Neuron (in vitro differentiated cells): ENCODE data around the gene RASL11B.
A peak's percentile ranks its signal among the peaks of the same experiment; 100 is the strongest.

Experiments
- H2AFZ ChIP-seq: one replicate; pipeline ENCODE4 v1.6.1; 2013; ENCODE audit warnings: low read depth, mild to moderate bottlenecking, inconsistent platforms, low read length, moderate library complexity
- H3K27me3 ChIP-seq: one replicate; pipeline ENCODE4 v1.6.1; 2013; ENCODE audit warnings: low read length; ENCODE audit not compliant: insufficient read depth
- H3K36me3 ChIP-seq: one replicate; pipeline ENCODE4 v1.6.1; 2013; ENCODE audit warnings: low read length; ENCODE audit not compliant: insufficient read depth
- H3K4me1 ChIP-seq: one replicate; pipeline ENCODE4 v1.6.1; 2013; ENCODE audit warnings: low read length; ENCODE audit not compliant: insufficient read depth
- H3K4me3 ChIP-seq: 2 replicates; pipeline ENCODE4 v1.5.1; 2013; ENCODE audit warnings: mild to moderate bottlenecking, low read length, moderate library complexity
- H3K9me3 ChIP-seq: one replicate; pipeline ENCODE4 v1.6.1; 2013; ENCODE audit warnings: low read length

The RASL11B gene

DNA sequence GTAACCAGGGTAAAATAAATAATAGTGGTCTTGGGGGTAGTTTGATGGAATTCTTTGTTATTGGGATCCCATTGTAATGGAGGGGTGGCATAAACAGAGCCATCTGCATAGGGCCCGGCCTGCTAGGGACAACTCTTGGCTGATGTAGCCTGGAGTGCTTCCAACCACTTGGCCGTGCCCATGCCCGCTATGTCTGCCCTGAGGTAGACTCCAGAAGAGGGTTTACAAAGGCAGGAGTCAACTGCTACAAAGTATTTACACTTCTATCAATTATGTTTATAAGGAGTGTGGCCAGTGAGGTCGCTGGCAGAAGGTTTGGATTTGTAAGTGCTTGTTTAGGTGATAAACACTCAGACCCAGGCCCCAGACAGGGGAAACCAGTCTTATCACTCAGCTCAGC lies 8.1 kb downstream of the RASL11B start:
- no peaks in the 10 kb centered on the region for H3K27me3 ChIP-seq
- H2AFZ ChIP-seq = no peak overlapping the region
- no peaks in the 10 kb centered on the region for H3K9me3 ChIP-seq
- peaks cover 7% of the 10 kb centered on the region for H3K36me3 ChIP-seq
- H3K4me3 ChIP-seq = no peak overlapping the region
- peaks cover 9% of the 10 kb centered on the region for H3K4me1 ChIP-seq

DNA sequence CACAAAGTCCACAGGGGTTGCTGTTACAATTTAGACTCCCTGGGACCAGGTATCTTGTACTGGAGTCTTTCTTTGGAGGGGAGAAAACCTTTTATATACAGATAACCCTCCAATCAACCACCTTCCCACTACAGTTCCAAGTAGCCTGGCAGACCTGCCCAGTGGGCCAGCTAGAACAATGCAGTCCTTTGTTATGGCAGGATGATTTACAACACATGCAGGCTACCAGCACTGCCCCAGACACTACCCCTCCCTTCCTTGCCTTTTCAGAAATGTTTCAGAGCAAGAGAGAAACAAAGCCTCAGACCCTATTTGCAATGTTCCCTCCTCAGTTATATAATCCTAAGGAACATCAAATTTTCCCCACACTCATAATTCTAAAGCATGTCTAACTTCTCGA lies 11.1 kb downstream of the RASL11B start:
- H3K4me3 ChIP-seq = no peak overlapping the region

DNA sequence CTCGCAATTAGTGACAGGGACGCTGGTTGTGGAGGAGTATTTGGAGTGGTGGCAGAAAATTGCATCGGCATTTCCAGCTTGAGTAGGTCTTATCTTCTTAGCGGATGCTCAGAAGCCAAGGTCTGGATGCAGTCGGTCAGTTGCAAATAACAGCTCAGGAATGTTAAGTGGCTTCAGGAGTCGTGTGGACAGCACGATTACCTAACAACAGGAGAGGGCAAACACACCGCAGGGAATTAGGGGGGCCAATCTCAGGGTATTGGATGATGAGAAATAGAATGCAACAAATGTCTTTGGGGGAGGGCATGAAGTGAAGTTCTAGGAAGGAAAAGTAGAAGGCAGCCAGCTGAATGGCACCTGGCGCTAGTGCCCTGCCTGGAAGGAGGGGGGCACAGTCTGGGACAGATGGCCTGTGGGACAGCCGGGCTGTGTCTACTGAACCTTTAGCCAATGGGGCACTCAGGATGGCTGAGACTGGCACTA lies 11.8 kb downstream of the RASL11B start:
- H3K4me3 ChIP-seq = no peak overlapping the region

More for the DNA sequence above, 11.1 kb downstream of the RASL11B start:
- Histone ChIP-seq H3K4me1 (peaks cover 9% of the 10 kb centered on the region), H3K9me3 (no peaks in the 10 kb centered on the region), H2AFZ (no peak overlapping the region), H3K36me3 (no peaks in the 10 kb centered on the region), H3K27me3 (no peaks in the 10 kb centered on the region)

DNA sequence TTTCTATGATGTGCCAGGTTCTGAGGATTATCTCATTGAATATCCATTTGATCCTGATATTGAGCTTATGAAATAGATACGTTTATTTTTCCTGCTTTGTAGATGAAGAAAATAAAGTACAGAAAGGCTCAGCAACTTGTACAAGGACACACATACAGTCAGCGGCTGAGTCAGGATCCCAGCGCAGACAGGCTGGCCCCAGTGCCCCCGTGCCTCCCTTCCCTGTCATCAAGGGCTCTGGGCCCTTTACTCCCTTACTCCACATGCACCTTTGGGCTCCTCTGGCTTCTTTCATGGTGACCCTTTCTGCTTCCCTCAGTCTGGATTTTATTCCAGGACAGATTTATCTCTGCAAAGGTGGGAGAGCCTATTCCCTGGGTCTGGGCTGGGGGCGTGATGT lies 12.8 kb downstream of the RASL11B start:
- no peaks in the 10 kb centered on the region for H3K27me3 ChIP-seq
- no peaks in the 10 kb centered on the region for H3K9me3 ChIP-seq
- H3K4me1 ChIP-seq = peaks cover 9% of the 10 kb centered on the region
- no peaks in the 10 kb centered on the region for H3K36me3 ChIP-seq
- H3K4me3 ChIP-seq = no peak overlapping the region
- no peak overlapping the region for H2AFZ ChIP-seq

More for the DNA sequence above, 11.8 kb downstream of the RASL11B start:
- H2AFZ ChIP-seq = no peak overlapping the region
- peaks cover 9% of the 10 kb centered on the region for H3K4me1 ChIP-seq
- no peaks in the 10 kb centered on the region for H3K36me3 ChIP-seq
- H3K9me3 ChIP-seq = no peaks in the 10 kb centered on the region
- no peaks in the 10 kb centered on the region for H3K27me3 ChIP-seq

DNA sequence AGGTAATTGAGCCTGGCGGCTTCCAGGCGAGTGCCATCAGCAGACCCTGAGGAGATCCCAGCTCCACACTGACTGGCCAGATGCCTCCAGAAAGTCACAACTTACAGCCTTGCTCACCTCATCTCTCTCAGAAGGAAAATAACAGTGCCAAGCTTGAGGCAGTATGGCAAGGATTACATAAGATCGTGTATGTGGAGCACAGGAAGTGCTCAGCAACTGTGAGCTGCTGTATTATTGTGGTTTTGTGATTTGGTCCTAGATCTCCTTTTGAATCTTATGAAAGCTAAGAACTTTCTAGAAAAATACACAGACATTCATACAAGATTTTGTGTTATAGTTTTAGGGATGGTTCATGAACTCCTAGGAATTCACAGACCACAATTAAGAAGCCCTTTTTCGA lies 14.0 kb downstream of the RASL11B start:
- Histone ChIP-seq H2AFZ (no peak overlapping the region), H3K9me3 (no peaks in the 10 kb centered on the region), H3K4me1 (peaks cover 9% of the 10 kb centered on the region), H3K27me3 (no peaks in the 10 kb centered on the region), H3K36me3 (no peaks in the 10 kb centered on the region), H3K4me3 (no peak overlapping the region)

DNA sequence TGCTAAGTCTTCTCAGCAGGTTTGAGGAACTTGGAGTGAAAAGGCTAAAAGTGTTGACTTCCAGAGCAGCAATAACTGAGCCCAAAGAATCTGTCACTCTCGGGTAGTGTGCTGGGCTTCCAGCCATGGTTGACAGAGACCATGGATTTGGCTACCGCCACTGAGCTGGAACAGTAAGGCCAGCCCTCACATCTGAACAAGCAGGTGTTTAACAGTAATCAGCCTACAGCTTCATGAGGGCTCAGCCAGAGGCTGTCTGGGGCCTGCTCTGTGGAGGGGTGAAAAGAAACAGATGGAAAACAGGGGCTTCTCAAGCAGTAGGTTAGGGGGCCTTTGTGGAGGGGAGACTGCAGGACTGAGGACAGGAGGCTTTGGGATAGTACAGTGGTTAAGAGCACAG lies 14.9 kb downstream of the RASL11B start:
- Histone ChIP-seq H3K4me1 (peaks cover 12% of the 10 kb centered on the region), H3K9me3 (no peaks in the 10 kb centered on the region), H3K4me3 (no peak overlapping the region), H3K27me3 (no peaks in the 10 kb centered on the region), H3K36me3 (no peaks in the 10 kb centered on the region), H2AFZ (no peak overlapping the region)

DNA sequence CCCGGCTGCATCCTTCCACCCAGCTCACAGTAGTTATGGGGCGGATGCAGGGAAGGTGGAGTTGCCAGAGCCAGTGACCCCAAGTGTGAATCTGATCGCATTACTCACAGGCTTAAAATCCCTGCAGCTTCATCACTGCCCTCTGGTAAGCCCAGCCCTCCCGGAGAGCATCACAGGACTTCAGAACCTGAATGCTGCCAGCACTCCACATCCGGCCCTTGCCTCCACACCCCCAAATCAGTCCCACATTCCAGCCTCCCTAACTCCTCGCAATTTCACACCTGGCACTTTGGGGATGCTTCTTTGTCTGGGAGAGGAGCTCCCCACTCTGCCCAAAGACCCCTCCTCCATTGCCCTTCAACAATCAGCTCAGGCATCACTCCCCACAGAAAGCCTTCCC lies 15.6 kb downstream of the RASL11B start:
- H3K27me3 ChIP-seq = no peaks in the 10 kb centered on the region
- no peaks in the 10 kb centered on the region for H3K9me3 ChIP-seq
- H3K36me3 ChIP-seq = no peaks in the 10 kb centered on the region
- H3K4me1 ChIP-seq = peaks cover 16% of the 10 kb centered on the region
- no peak overlapping the region for H2AFZ ChIP-seq
- no peak overlapping the region for H3K4me3 ChIP-seq

DNA sequence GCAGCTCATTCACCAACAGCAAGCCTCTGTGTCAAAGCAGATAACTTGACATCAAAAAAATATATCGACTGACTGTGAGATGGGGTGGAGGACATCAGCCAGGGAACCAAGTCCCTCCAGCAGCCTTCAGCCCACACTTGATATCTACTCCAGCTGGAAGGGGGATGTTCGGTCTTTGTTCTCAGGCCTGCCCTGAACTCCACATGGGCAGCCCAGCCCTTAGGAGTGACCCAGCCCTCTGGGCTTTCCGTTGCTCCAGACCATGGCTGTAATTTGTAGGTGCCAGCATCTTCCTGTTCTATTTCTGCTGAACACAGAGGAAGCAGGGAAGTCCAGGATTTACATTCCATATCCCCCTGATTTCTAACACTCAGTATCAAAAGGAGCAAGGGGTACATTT lies 17.4 kb downstream of the RASL11B start:
- Histone ChIP-seq H3K4me1 (peaks cover 20% of the 10 kb centered on the region), H3K4me3 (no peak overlapping the region), H3K9me3 (no peaks in the 10 kb centered on the region), H3K36me3 (no peaks in the 10 kb centered on the region), H2AFZ (no peak overlapping the region), H3K27me3 (no peaks in the 10 kb centered on the region)

DNA sequence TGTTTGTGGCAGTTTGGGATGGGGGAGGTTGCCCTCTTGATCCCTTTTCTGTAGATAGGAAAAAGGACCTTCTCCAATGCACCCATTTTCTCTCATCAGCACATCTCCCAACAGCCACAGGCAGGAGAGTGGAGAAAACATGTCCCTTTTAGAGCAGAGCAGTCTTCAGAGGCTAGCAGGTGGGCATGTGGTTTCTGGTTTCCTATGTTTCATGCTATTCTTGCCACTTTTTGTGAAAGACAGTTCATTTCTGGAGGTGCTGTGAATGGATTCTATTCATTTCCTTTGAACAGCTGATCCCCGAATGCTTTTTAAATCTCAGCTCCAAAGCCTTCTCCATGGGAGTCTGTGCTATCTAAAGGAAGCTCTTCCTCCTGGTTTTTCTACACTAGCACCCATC lies 18.9 kb downstream of the RASL11B start:
- Histone ChIP-seq H3K4me3 (no peak overlapping the region), H3K27me3 (no peaks in the 10 kb centered on the region), H3K9me3 (no peaks in the 10 kb centered on the region), H3K4me1 (peaks cover 20% of the 10 kb centered on the region), H2AFZ (no peak overlapping the region), H3K36me3 (no peaks in the 10 kb centered on the region)

DNA sequence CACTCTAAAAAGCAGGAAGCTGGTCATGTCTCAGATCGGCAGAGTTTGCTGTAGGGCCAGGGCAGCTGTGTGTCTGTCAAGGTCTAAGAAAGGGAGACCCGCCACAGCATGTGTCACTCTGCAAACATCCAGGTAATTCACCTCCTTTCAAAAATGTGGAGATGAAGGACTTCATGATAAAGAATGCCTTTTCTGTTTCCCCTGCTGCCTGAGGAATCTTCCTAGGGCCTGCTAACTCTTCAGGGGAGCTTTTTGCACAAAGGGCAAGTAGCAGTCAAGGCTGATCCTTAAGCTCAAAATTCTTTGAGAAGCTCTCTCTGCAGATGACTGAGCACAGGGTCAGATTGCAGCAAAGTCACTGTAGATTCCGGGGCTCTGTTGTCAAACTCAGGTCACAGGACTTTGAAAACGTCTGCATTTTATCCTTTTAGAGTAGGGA lies 21.1 kb downstream of the RASL11B start:
- H2AFZ ChIP-seq = peak overlapping the region; percentile 11
- peak overlapping the region; percentile 30 for H3K4me3 ChIP-seq
- peaks cover 20% of the 10 kb centered on the region for H3K4me1 ChIP-seq
- H3K9me3 ChIP-seq = no peaks in the 10 kb centered on the region
- no peaks in the 10 kb centered on the region for H3K36me3 ChIP-seq
- no peaks in the 10 kb centered on the region for H3K27me3 ChIP-seq

DNA sequence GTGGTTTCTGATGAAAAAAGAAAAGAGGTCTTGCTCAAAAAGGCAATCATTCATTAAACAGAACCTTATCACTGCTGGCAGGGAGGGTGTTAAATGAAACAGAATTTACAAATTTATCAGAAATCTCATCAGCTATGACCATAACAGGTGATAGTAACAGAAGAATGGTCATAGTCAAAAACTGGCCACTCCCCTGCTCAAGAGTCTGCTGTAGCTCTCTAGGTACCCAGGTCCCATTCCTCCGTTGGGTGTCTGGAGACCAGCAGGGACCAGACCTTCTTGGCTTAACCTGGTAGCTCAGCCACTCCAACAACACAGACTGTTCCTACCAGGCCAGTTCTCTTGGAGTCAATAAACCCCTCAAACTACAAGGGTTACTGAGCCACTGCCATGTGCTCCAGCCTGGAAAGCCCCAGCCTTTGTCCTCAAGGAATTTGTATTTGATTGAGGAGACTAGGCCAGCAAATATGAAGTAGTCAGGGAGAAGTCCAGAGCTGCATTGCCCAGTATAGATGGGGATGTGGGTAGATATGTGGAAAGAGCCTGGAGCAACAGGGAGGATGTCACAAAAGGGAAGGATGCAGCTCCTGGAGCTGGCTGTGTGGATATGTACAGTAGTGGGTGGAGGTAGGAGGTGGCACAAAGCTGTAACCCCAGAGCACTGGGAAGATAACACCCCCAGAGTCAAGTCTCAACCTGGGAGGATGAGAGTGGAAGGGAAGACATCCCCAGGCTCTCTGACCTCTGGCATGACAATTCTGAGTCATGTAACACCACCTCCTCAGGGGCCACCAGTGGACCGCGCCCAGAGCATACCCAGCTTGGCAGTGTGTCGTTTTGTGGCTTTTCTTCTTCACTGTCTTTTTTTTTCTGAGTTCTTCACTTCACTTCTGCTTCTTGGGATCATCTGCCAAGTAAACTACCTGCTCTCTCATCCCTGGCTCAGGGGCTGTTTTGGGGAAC lies 21.9 kb downstream of the RASL11B start:
- Histone ChIP-seq H3K4me3 (no peak overlapping the region), H3K27me3 (no peaks in the 10 kb centered on the region), H2AFZ (no peak overlapping the region), H3K9me3 (no peaks in the 10 kb centered on the region), H3K36me3 (no peaks in the 10 kb centered on the region), H3K4me1 (peaks cover 20% of the 10 kb centered on the region)

DNA sequence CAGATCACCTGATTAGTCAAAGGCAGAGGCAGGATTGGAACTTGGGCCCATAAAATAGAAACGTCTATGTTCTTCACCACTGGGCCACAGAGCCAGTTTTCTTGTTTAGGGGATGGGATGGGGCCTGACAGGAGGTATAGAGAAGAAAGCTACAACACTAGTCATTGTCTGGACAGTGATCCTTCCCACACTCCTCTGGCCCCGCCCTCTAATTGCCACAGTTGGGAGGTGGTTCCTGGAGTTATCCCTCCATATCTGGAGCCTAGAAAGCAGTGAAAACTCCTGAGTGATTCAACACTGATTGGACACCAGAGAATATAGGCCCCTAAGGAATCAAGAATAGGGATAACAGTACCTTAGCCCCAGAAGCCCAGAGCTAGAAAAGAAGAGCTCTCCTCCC lies 22.9 kb downstream of the RASL11B start:
- H3K4me1 ChIP-seq = peaks cover 20% of the 10 kb centered on the region

DNA sequence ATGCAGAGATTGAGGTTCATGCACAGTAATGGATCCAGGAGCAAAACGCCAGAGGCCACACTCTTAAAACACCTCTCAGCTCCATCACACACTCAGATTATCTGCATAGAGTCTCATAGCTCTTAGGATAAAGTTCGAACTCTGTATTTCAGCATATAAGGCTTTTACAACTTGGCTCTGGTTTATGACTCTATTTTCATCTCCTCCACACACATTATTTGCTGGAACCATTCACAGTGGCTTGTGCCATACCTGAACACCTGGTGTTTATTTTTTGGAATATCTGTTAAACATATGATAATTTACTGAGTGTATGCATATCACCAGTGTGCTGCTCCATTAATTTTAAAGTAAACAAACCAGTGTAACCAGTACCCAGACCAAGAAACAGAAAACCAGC lies 27.2 kb downstream of the RASL11B start:
- Histone ChIP-seq H3K4me3 (no peak overlapping the region), H3K9me3 (no peaks in the 10 kb centered on the region), H3K4me1 (no peaks in the 10 kb centered on the region), H3K27me3 (no peaks in the 10 kb centered on the region), H3K36me3 (no peaks in the 10 kb centered on the region), H2AFZ (no peak overlapping the region)

More for the DNA sequence above, 22.9 kb downstream of the RASL11B start:
- no peak overlapping the region for H3K4me3 ChIP-seq
- H3K27me3 ChIP-seq = no peaks in the 10 kb centered on the region
- no peaks in the 10 kb centered on the region for H3K36me3 ChIP-seq
- H2AFZ ChIP-seq = no peak overlapping the region
- no peaks in the 10 kb centered on the region for H3K9me3 ChIP-seq
